Activated CD4-positive, CD25-positive, alpha-beta regulatory T cell (primary cell): ENCODE measurements around the gene KDM6B.

Source experiments
- DNase-seq, 4 experiments: peaks; one replicate each; lab custom pipeline; 2025; lab: John Stamatoyannopoulos, UW

KDM6B gene

GRCh38 chr17:7880076-7880868 is 46.3 kb downstream of the KDM6B start:
- DNase-seq: no peak

DNA sequence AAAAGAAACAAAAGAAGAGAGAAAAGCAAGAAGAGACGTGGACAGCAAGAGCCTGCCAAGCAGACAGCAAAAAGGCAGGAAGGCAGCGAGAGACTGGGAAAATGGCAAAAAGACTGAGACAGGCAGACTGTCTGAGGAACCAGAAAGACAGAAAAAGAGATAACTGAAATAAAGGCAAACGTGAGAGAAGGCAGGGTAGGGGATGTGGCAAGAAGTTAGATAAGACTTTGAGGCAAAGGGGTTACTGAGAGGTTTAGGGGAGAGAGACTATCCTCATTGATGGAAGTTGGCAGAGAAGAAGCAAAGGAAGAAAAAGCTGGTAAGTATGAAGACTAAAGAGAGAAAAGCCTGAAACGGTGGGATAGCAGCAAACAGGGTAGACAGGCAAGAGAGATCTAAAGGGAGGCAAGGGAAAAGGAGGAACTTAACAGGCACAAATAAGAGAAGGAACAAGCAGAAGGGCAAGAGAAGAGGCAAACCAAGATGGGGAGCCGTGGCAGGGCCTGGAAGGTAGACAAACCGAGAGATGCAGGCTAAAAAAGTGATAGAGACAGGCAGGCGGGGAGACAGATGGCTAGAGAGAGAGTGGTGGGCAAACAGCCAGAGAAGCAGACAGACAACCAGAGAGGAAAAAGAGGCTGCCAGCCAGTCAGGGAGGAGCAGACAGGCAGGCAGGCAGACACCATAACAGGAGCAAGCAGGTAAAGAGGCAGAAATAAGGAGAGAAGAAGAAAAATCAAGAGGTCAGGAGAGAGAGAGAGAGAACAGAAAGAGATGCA is 47.4 kb downstream of the KDM6B start:
- no peak for DNase-seq

GRCh38 chr17:7882068-7882467 is 48.1 kb downstream of the KDM6B start:
- no peak for DNase-seq

DNA sequence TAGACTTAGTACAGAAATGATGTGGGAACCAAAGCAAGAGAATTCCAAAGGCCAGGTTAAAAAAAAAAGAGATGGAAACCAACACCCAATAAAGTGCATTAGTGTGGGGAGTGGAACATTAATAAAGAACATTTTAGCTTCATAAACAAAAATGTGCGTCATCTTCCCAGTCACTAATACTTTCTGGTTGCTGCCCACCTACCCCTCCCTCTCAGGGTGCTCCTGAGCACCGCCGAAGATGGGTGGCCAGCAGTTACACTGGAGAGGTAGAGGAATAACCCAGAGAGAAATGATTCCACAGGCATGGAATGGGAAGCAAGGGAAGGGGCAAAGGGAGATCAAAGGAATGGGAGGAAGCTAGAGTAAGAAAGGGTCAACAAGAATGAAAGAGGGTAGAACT is 48.6 kb downstream of the KDM6B start:
- DNase-seq: no peak
